K562 (cell line): Measurements from ENCODE around the gene FCHO2. TPM values are rescaled to one million over a fixed set of nuclear protein-coding genes. Genes with fewer than 3 reads are reported as not detected.

Experiments
- C11orf30 ChIP-seq: fragments of 450-650 bp; IDR thresholded peaks from 2 replicates; pipeline ENCODE4 v1.6.1; 2016; ENCODE audit warnings: low read depth, mild to moderate bottlenecking
- CBX8 ChIP-seq: fragments of 200-600 bp; sonication (generic); IDR thresholded peaks from 2 replicates; pipeline ENCODE4 v1.6.1; 2012; ENCODE audit warnings: borderline replicate concordance, mixed run types, low read depth, mild to moderate bottlenecking, moderate library complexity, mixed read lengths, low read length, control low read depth, inconsistent platforms; ENCODE audit not compliant: poor library complexity, severe bottlenecking; ENCODE audit errors: extremely low read depth
- CC2D1A ChIP-seq: fragments of 450-650 bp; IDR thresholded peaks from 2 replicates; pipeline ENCODE4 v1.6.1; 2017; ENCODE audit warnings: mild to moderate bottlenecking
- EP300 ChIP-seq: IDR thresholded peaks from 2 replicates; pipeline ENCODE4 v1.6.1; 2012; ENCODE audit warnings: low read length, improper control_type of control experiment
- HDAC8 ChIP-seq: fragments of 450-650 bp; IDR thresholded peaks from 2 replicates; pipeline ENCODE4 v1.6.1; 2016; ENCODE audit warnings: mild to moderate bottlenecking, missing genetic modification characterization, moderate library complexity, missing compliant biosample characterization
- HES1 ChIP-seq: fragments of 450-650 bp; IDR thresholded peaks from 2 replicates; pipeline ENCODE4 v1.6.1; 2016; ENCODE audit warnings: low read depth, mild to moderate bottlenecking, moderate library complexity
- HNRNPL ChIP-seq: fragments of 200-400 bp; formaldehyde crosslinking; IDR thresholded peaks from 2 replicates; pipeline ENCODE4 v1.6.1; 2017; ENCODE audit warnings: low read depth, mild to moderate bottlenecking, low read length
- MAFG ChIP-seq: fragments of 450-650 bp; conservative IDR thresholded peaks from 2 replicates; pipeline ENCODE4 v1.6.1; 2016; ENCODE audit warnings: missing genetic modification characterization, missing compliant biosample characterization
- RBBP5 ChIP-seq: fragments of 200-600 bp; sonication (generic); IDR thresholded peaks from 2 replicates; pipeline ENCODE4 v1.6.1; 2012; ENCODE audit warnings: borderline replicate concordance, mild to moderate bottlenecking, low read length, control low read depth, inconsistent platforms; ENCODE audit not compliant: insufficient read depth, poor library complexity, severe bottlenecking
- XRCC5 ChIP-seq: fragments of 200-400 bp; formaldehyde crosslinking; IDR thresholded peaks from 2 replicates; pipeline ENCODE4 v1.6.1; 2017; ENCODE audit warnings: low read depth, mild to moderate bottlenecking, low read length
- ZNF121 ChIP-seq: sonication (generic); formaldehyde crosslinking; conservative IDR thresholded peaks from 2 replicates; pipeline ENCODE4 v1.8.0; 2022; ENCODE audit warnings: missing genetic modification reagents
- ZNF518B ChIP-seq: fragments of 250-450 bp; sonication (Bioruptor Pico); IDR thresholded peaks from 2 replicates; pipeline ENCODE4 v1.5.0; 2021; ENCODE audit warnings: mild to moderate bottlenecking, moderate library complexity
- ZNF592 ChIP-seq: fragments of 450-650 bp; IDR thresholded peaks from 2 replicates; pipeline ENCODE4 v1.6.1; 2017; ENCODE audit warnings: antibody characterized with exemption, mild to moderate bottlenecking
- ZSCAN29 ChIP-seq: fragments of 450-650 bp; IDR thresholded peaks from 2 replicates; pipeline ENCODE4 v1.6.1; 2017
- polyA plus RNA-seq, 8 experiments: library from polyadenylated mRNA; depleted of rRNA in 4 of 8; stranded (reverse) in 5 of 8; unstranded in 3 of 8; fragments of >200 nt; fragmentation: Nextera tagmentation in 2 of 8; fragmentation: Illumina TruSeq in 1 of 8; extraction: Ambion mirVana in 2 of 8; extraction: Trizol in 1 of 8; gene quantifications; 2 replicates each; pipeline versions ENCODE4 v1.2.1 to v1.2.3, GENCODE V29; 2011 to 2014; ENCODE audit warnings: inconsistent platforms in 1 of 8, missing spikeins in 1 of 8
- total RNA-seq, 7 experiments: library from RNA; depleted of rRNA in 6 of 7; stranded (reverse); fragments of >200 nt in 6 of 7; fragmentation: Illumina TruSeq in 2 of 7; extraction: Trizol in 2 of 7; gene quantifications; 2 replicates each; pipeline versions ENCODE4 v1.2.1 to v1.2.3, GENCODE V29; 2011 to 2021; ENCODE audit warnings: low replicate concordance in 1 of 7
- TF ChIP-seq, protein P1 (sequence below): fragments of 250-450 bp; sonication (Bioruptor Pico); IDR thresholded peaks from 2 replicates; pipeline ENCODE4 v1.9.0; 2021; ENCODE audit warnings: mild to moderate bottlenecking, inconsistent platforms
- TF ChIP-seq, protein P2 (sequence below): sonication (generic); formaldehyde crosslinking; IDR thresholded peaks from 2 replicates; pipeline ENCODE4 v1.5.0; 2020; ENCODE audit warnings: missing genetic modification reagents

The FCHO2 gene
- total and polyA plus RNA-seq, 9 of the 15 experiments (the other 6 are each of a cell fraction or from before 2014, with no cell fraction given), result 4.4 to 13.4 (median 8.3) TPM

DNA sequence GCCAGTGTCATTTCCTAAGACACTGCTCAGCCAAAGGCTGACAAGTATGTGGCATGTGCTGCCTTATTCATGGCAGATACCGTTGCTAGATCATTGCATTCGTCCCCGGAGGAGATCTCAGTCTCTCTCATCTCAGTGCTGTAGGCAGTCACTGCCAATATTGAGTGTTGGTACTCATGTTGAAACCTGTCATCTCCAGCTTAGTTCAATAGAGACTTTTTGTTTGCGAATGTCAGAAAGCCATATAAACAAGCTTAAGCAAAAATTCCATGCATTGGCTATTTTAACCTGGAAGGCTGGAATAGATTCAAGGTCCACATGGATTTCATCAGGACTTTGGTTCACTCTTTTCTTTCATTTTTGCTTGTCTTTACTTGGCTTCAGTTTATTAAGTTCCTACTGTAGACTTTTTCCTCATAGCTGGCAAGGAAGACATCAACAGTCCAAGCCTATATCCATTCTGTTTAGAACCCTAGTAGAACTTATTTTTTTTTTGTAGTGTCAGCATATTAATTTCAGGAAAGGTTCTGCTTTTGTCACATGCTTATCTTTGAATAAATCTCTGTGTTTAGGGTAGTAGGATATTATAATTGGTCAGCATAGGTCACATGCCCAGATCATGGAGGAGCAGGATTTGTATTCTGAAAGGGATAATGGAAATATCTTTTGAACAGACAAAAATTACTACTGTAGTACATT is 66.8 kb downstream of the FCHO2 start (continued):
- TF ChIP-seq ZNF121 (CRISPR knock-in tag) (no peak), XRCC5 (no peak), CC2D1A (no peak), C11orf30 (peak; percentile 91), ZNF592 (no peak), CBX8 (no peak), ZSCAN29 (no peak), EP300 (no peak), HES1 (no peak), RBBP5 (no peak), HDAC8 (tag) (no peak), HNRNPL (no peak), MAFG (tag) (peak; percentile 96), ZNF518B (CRISPR knock-in tag) (no peak)
- TF ChIP-seq, protein P1, sequence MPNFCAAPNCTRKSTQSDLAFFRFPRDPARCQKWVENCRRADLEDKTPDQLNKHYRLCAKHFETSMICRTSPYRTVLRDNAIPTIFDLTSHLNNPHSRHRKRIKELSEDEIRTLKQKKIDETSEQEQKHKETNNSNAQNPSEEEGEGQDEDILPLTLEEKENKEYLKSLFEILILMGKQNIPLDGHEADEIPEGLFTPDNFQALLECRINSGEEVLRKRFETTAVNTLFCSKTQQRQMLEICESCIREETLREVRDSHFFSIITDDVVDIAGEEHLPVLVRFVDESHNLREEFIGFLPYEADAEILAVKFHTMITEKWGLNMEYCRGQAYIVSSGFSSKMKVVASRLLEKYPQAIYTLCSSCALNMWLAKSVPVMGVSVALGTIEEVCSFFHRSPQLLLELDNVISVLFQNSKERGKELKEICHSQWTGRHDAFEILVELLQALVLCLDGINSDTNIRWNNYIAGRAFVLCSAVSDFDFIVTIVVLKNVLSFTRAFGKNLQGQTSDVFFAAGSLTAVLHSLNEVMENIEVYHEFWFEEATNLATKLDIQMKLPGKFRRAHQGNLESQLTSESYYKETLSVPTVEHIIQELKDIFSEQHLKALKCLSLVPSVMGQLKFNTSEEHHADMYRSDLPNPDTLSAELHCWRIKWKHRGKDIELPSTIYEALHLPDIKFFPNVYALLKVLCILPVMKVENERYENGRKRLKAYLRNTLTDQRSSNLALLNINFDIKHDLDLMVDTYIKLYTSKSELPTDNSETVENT (CRISPR knock-in tag), result no peak
- TF ChIP-seq, protein P2, sequence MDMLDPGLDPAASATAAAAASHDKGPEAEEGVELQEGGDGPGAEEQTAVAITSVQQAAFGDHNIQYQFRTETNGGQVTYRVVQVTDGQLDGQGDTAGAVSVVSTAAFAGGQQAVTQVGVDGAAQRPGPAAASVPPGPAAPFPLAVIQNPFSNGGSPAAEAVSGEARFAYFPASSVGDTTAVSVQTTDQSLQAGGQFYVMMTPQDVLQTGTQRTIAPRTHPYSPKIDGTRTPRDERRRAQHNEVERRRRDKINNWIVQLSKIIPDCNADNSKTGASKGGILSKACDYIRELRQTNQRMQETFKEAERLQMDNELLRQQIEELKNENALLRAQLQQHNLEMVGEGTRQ (CRISPR knock-in tag), result peak; percentile 45; the same call in 1 of the 2 replicates
